Peyer's patch (tissue), 4 donors: ENCODE data around the gene RAD18.

ENCODE experiments used
- POLR2A ChIP-seq, 2 donors: fragments of 450-650 bp; IDR thresholded peaks; one replicate each; pipeline ENCODE4 v1.5.1; 2017; ENCODE audit warnings: antibody characterized with exemption in 2 of 2, mild to moderate bottlenecking in 2 of 2, moderate library complexity in 2 of 2
- TF ChIP-seq, protein P1 (sequence below), 6 experiments: fragments of 450-650 bp in 4 of 6; fragments of 200-600 bp in 2 of 6; sonication (generic) in 1 of 6; IDR thresholded peaks; one replicate each; pipeline ENCODE4 v1.5.1; 2017 to 2019; ENCODE audit warnings: antibody characterized with exemption in 6 of 6, mild to moderate bottlenecking in 3 of 6, moderate library complexity in 1 of 6

GRCh38 chr3:8886546-8886945, 76.7 kb downstream of the RAD18 start:
- TF ChIP-seq, protein P1, sequence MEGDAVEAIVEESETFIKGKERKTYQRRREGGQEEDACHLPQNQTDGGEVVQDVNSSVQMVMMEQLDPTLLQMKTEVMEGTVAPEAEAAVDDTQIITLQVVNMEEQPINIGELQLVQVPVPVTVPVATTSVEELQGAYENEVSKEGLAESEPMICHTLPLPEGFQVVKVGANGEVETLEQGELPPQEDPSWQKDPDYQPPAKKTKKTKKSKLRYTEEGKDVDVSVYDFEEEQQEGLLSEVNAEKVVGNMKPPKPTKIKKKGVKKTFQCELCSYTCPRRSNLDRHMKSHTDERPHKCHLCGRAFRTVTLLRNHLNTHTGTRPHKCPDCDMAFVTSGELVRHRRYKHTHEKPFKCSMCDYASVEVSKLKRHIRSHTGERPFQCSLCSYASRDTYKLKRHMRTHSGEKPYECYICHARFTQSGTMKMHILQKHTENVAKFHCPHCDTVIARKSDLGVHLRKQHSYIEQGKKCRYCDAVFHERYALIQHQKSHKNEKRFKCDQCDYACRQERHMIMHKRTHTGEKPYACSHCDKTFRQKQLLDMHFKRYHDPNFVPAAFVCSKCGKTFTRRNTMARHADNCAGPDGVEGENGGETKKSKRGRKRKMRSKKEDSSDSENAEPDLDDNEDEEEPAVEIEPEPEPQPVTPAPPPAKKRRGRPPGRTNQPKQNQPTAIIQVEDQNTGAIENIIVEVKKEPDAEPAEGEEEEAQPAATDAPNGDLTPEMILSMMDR (IDR thresholded peaks at IDR 0.05): no peak
- TF ChIP-seq POLR2A (IDR thresholded peaks at IDR 0.05): no peak
